Middle frontal gyrus (tissue), 1 donor: ENCODE measurements around the gene ZNF628.

Experiments
- DNase-seq: peaks from one replicate; pipeline ENCODE4 v3.0.0-alpha.2; 2015; ENCODE audit warnings: low spot score; ENCODE audit errors: extremely low spot score

The ZNF628 gene

GRCh38 chr19:55483706-55484592 is 7.5 kb downstream of the ZNF628 start:
- no peak for DNase-seq

- DNase-seq, result no peak
These were observed 8.4 kb downstream of the ZNF628 start, which contains the start of gene NAT14 for GRCh38 chr19:55484593-55485438. NAT14 (plus strand) TSS chr19:55485188; CDS start chr19:55485709, 521 bp downstream.

- no peak for DNase-seq
These were observed 9.1 kb downstream of the ZNF628 start for GRCh38 chr19:55485439-55486011.

- DNase-seq, result no peak
These were observed 9.9 kb downstream of the ZNF628 start for GRCh38 chr19:55486043-55486970.

GRCh38 chr19:55486971-55487923 is 10.8 kb downstream of the ZNF628 start:
- no peak for DNase-seq

GRCh38 chr19:55487924-55488687 is 11.7 kb downstream of the ZNF628 start, which contains the start of gene SSC5D:
SSC5D (plus strand) TSS chr19:55488436; CDS start chr19:55488590, 154 bp downstream.
- no peak for DNase-seq

GRCh38 chr19:55488986-55489710 is 12.7 kb downstream of the ZNF628 start:
- no peak for DNase-seq

- no peak for DNase-seq
These were observed 13.5 kb downstream of the ZNF628 start for GRCh38 chr19:55489711-55490477.

- DNase-seq, result no peak
These were observed 14.3 kb downstream of the ZNF628 start for GRCh38 chr19:55490478-55491432.

- no peak for DNase-seq
These were observed 15.3 kb downstream of the ZNF628 start for GRCh38 chr19:55491546-55492360.

- no peak for DNase-seq
These were observed 16.0 kb downstream of the ZNF628 start for GRCh38 chr19:55492362-55492944.

GRCh38 chr19:55493052-55493644 is 16.7 kb downstream of the ZNF628 start:
- DNase-seq, result no peak

GRCh38 chr19:55493645-55494171 is 17.3 kb downstream of the ZNF628 start:
- no peak for DNase-seq

- DNase-seq, result no peak
These were observed 17.9 kb downstream of the ZNF628 start for GRCh38 chr19:55494172-55494761.
